Mucosa of gallbladder (tissue), 1 donor: ENCODE data around the gene CCDC177. TPM values are rescaled to one million over a fixed set of nuclear protein-coding genes. Genes with fewer than 3 reads are reported as not detected.
A peak's percentile ranks its signal among the peaks of the same experiment; 100 is the strongest.

Source experiments
- DNase-seq: peaks from one replicate; pipeline ENCODE4 v3.0.0-alpha.2; 2020; ENCODE audit warnings: low spot score
- total RNA-seq: library from RNA; stranded (reverse); gene quantifications from one replicate; pipeline ENCODE4 v1.2.1, GENCODE V29; 2021
- donor health status: DM: no; HTN: no; CAD: no.

The CCDC177 gene
- total RNA-seq, 1 donor from 2014 or later = not detected

DNA sequence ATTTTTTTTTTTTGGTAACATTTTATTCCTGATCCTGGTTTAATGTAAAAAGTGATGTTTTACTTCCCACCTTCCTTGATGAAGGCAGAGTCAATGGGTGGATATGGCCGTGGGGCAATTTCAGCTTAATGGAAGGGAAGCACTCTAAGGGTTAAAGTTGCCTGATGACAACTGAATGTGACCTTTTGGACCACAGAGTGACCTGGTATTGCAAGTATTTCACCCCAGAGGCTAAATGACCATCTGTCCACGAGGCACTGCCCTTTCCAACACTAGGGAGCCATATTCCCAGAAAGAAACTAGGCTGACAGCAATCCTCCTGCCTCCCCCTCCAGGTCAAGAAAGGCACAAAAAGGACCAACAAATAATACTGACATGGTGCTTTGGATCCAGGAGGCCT is 4.8 kb downstream of the CCDC177 start:
- DNase-seq = no peak

- no peak for DNase-seq
Measured at GRCh38 chr14:69567563-69567962, 7.1 kb downstream of the CCDC177 start.

DNA sequence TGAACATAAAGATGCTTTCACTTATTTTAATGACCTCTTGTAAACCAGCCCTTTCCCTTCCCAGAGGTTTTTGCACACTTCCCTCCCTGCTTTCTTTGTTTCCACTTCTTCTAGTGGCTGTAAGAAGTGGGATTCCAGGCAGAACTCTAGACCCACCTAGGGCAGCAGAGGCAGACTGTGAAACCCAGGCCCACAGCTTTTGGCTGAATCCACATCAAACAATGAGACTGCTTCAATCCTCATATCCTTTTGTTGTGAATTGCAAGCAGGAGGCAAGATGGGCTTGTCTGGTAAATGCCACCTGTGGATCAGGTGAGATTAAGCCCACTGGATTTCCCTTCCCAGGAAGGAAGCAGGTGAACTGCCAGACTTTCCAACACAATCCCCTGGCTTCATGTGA is 12.8 kb downstream of the CCDC177 start:
- no peak for DNase-seq

DNA sequence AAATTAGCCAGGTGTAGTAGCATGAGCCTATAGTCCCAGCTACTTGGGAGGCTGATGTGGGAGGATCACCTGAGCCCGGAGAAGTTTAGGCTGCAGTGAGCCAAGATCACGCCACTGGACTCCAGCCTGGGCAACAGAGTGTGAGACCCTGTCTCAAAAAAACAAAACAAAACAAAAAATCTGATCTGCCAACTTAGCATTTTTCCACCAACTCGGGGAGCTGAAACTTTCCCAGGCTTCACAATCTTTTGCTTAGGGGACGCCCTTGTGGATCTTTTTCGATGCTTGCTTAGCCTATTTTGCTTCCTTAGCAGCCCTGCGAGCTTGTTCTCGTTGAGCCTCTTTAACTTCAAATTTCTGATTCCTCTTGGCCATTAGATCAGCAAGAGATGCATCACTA is 13.8 kb downstream of the CCDC177 start:
- no peak for DNase-seq

- no peak for DNase-seq
Measured at GRCh38 chr14:69559581-69560011, 15.1 kb downstream of the CCDC177 start.

DNA sequence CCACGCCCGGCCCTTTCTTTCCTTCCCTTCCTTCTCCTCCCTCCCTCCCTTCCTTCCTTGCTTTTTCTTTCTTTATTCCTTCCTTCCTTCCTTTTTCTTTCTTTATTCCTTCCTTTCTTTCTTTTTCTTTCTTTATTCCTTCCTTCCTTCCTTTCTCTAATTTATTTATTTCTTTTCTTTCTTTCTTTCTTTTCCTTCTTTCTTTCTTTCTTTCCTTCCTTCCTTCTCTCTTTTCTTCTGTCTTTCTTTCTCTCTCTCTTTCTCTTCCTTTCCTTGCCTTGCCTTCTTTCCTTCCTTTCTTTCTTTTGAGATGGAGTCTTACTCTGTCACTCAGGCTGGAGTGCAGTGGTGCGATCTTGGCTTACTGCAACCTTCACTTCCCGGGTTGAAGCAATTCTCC is 15.9 kb downstream of the CCDC177 start:
- no peak for DNase-seq

DNA sequence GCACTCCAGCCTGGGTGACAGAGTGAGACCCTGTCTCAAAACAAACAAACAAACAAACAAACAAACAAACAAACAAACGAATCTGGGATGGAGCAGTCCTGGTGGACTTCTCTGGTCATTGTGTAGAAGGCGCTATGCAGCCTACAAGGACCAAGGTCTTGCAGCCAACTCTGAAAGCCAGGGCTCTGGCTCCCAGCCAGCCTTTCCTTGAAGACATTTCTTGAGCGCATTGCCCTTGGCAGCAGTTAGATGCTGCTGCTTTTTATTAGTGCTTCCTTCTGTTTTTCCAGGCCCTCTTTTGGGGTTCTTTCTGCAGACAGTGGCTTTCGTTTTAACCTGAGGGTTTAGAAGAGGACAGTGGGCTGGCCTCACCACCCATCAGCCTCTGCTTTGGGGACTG is 20.2 kb downstream of the CCDC177 start:
- DNase-seq = peak; percentile 23

GRCh38 chr14:69553252-69553651 is 21.4 kb downstream of the CCDC177 start:
- no peak for DNase-seq

GRCh38 chr14:69551511-69551910 is 23.2 kb downstream of the CCDC177 start:
- DNase-seq = no peak

GRCh38 chr14:69548566-69548965 is 26.1 kb downstream of the CCDC177 start:
- DNase-seq = no peak

DNA sequence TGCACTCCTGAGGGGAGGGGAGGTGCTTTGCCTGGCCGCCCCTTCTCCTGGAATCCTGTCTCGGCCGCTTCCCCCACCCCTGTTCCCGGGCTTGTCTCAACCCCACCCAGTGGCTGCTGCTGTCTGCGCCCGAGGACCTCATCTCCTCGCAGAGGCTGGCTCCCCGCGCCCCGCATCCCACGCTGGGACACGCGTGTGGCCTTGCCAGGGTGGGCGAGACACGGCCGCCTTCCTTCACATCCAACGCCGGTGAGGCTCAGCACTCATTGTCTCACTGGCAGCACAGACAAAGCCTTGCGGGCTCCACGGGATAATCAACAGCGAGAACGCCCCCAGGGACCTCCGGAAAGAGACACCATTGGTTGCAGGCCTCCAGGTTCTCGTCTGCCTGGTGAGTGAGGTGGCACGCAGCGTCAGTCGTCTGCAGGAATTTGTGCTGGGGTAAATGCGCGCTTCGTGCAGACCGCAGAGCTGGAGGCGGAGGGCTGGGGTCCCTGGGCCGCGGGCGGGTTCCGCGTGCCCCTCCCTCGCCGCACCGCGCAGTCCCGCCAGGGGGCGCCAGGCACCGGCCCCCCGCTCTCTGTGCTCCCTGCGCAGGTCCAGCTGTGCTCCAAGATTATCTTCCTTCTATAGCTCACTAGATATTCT is 26.8 kb downstream of the CCDC177 start:
- DNase-seq = no peak

DNA sequence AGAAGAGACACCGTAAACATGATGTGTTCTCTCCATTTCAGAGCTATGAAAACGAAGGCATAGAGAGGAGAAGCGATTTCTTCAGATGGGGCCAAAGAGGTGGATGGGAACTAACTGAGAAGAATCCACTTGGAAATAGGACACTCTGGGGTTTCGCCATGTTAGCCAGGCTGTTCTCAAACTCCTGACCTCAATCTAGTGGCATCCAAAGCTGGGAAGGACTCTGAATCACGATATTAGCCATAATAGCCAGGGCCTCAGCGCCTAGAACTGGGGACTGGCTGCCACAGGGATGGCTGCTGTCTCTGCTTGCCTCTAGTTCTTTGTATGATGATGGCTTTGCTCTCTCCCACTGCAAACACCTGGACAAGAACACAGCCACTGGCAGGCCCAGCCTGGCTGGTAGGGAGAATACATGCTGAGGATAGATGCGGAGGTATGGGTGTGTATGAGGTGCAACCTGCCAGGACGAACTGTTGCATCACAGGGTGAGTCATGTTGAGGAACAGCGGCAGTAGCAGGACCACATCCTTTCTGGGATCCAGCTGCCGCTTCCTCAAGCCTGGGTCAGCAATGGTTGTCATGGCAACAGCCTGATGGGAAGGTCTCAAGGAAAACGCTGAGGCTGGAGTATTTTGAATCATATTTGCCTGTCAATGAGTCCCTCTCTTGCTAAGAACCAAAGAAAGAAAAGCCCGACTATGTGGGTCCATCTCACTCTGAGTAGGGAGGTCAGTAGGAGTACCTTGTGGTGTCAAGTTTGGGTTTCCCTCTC is 31.1 kb downstream of the CCDC177 start:
- peak; percentile 48 for DNase-seq

DNA sequence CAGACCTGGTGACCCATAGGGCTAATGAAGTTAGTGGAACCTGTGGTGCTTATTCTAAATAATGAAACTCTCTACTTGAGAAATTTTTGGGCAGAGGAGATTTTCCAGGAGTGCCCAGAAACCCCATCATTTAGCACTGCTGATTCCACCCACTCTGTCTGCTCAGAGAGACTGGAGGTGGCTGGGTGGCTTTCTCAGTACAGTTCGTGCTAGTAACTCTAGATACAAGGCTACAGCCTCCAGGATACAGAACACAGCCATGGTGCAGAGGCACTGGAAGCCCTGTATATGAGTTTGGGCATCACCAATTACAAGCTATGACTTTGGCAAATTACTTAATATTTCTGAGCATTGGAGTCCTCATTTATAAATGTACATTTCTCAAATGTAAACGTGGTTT is 32.4 kb downstream of the CCDC177 start:
- DNase-seq = no peak

DNA sequence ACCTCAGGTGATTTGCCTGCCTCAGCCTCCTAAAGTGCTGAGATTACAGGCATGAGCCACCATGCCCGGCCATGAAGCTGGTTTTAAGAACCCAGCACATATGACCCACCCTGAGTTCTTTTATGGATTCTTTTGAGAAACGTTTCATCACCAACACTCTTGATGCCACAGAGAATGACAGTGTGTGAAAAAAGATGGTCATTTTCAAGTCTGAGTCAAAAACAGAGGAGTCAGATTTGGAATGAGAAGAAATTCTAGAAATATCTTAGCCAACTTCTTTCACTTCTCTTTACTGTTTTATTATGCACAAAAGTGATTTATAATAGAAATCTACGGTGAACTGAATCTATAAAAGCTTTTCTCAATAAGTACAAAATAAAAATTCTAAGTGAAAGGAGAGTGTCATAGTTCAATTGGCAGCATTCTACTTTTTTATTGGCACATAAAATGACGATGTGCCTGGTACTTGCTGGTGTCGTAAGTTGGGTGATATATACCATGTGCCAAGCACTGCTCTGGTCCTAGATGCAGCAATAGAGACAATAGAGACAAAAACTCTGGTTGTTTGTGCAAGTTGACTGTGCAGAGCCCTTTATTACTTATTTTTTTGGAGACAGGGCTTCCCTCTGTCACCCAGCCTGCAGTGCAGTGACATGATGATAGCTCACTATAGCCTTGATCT is 33.9 kb downstream of the CCDC177 start:
- no peak for DNase-seq

DNA sequence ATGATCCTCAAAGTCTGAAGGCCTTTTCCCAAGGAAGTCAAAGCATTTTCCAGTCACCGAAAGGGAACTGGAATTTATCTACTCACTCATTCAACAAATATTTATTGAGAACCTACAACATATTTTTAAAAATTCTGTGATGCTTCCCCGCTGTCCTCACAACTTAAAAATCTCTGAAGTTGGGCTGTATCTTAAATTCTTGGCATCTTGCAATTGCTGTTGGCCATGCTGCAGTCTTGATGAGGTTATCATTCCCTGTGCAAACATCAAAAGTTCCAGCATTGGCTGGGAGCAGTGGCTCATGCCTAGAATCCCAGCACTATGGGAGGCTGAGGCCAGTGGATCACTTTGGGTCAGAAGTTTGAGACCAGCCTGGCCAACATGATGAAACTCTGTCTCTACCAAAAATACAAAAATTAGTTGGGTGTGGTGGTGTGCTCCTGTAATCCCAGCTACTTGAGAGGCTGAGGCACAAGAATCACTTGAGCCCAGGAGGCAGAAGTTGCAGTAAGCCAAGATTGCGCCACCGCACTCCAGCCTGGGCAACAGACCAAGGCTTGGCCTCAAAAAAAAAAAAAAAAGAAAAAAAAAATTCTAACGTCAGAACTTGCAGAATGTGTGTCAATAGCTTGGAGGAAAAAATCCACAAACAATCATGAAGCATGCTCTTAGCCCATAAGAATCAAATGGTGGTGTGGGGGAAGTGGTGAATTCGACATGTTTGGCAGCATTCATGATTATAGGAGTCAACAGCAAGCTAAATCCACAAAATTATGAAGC is 34.9 kb downstream of the CCDC177 start:
- DNase-seq = peak; percentile 20

DNA sequence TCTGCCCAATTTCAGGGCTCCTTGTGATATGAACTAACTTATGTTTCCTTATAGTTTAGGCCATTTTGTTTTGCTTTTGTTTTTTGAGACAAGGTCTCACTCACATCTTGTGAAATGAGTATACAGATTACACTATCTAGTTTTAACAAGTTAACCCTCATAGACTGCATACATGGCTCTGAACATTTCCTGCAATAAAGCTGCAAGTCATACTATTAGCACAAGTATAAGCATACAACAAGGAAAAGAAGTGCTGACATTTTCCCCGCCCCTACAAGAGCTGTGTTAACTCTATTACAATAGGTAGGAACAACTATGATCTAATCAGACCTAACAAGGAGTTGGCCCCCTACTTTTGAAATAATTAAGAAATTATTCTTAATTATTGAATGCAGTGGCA is 35.9 kb downstream of the CCDC177 start:
- no peak for DNase-seq

GRCh38 chr14:69537900-69538299 is 36.8 kb downstream of the CCDC177 start:
- no peak for DNase-seq

DNA sequence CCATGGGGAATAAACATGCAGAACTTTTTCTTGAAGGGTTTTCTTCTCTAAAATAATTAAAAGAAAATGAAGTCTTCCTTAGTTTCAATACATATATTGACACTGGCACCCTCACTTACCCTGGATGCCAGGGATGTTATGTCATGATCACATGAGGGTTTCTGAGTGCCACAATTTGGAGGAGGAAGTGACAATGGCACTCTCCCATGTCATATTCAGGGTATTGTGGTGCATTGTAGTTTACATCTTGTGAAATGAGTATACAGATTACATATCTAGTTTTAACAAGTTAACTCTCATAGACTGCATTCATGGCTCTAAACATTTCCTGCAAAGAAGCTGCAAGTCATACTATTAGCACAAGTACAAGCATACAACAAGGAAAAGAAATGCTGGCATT is 37.7 kb downstream of the CCDC177 start:
- no peak for DNase-seq

DNA sequence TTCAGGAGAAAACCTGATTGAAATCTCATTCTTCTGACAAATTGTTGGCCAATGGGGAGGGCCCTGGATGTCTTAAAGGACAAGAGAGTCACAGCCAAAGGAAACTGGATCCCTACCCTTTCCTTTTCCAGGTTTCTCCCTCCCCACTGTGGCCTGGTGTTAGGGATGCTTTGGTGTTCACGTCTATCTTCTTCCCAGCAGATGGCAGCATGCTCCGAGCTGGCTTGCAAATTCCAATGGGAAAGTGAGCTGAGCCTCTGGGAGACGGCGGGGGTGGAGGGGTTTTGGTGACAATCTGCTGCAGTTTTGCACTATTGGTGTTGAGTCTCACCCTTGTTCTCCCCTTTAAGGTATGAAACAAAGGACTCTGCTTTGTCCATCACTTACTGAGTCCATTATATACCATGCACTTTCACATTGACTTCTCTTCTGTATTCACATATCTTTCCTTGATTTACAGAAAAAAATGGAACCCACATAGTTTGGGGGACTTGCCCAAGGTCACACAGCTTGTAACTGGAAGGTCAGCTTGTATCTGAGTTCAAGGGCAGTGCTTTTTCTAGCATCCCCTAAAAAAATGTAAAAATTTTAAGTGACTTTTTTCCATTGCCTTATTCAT is 39.3 kb downstream of the CCDC177 start:
- peak; percentile 38 for DNase-seq

DNA sequence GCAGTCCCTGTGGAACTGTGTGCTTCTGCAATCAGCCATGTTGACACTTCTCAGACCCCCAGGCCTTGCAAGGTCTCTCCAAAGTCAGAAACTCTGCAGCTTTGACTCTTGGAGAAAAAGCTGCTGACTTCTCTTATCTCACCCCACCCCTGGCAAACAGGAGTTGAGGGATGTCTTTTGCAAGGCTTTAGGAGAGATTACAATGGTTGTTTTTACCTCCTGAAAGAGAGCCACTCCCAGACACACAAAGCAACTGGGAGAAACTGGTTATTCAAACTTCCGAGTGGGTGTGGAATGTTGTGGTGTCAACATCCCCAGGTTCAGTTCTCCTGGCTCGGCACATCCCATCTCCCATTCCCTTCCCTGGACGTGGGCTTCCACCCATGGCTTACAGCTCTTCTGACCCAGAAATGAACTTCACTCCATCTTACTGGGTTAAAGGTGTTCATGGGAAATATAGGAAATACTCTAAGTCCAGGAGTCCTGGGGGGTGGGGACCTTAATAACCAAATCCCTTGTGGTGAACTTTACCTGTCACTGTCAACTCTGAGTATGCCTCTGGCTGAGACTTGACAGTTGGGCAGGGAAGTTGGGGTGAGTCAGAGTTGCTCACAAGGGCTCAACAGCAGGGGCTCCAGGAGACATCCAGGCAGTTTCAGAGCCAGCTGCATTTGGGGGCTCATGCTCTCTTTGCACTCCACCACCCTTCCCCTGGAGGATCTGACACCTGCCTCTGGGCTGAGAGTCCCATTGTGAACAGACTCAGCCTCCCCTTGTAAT is 41.9 kb downstream of the CCDC177 start:
- DNase-seq = no peak

DNA sequence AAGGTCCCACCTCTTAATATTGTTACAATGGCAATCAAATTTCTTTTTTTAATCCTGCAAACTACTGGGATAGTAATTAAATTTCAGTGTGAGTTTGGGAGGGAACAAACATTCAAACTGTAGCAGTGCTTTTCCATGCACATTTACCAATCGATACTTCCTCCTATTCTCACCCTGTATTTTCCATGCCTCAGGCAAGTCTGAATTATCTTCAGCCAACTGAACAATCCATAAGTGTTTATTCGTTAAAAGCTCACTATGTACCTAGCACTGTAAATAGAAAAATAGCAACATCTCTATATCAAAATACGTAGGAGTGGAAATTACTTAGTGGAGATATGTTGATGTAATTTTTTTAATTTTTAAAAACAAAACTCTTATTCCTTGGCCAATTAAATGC is 43.5 kb downstream of the CCDC177 start:
- no peak for DNase-seq
